Endothelial cell of umbilical vein (primary cell): ENCODE data around the gene RPS6KA1.

ENCODE experiments used
- CTCF ChIP-seq, 2 donors: IDR thresholded peaks; 1 replicate in 1 of 2; 2 replicates in 1 of 2; pipeline ENCODE4 v1.5.1; 2011; ENCODE audit warnings: low read length in 2 of 2, mild to moderate bottlenecking in 2 of 2, moderate library complexity in 2 of 2, control low read depth in 1 of 2, inconsistent platforms in 1 of 2, low read depth in 1 of 2; ENCODE audit not compliant: insufficient read depth in 1 of 2; ENCODE audit errors: extremely low read depth in 1 of 2
- EZH2 ChIP-seq: IDR thresholded peaks from 2 replicates; pipeline ENCODE4 v1.6.1; 2012; ENCODE audit warnings: borderline replicate concordance, low read depth, mild to moderate bottlenecking, moderate library complexity, low read length, inconsistent platforms; ENCODE audit not compliant: severe bottlenecking
- MAX ChIP-seq: IDR thresholded peaks from 2 replicates; pipeline ENCODE4 v1.6.1; 2011; ENCODE audit not compliant: insufficient read depth, insufficient read length
- POLR2A ChIP-seq: IDR thresholded peaks from 2 replicates; pipeline ENCODE4 v1.6.1; 2012; ENCODE audit warnings: low read depth, mild to moderate bottlenecking, control low read depth, low read length
- POLR2AphosphoS5 ChIP-seq: IDR thresholded peaks from 2 replicates; pipeline ENCODE4 v1.6.1; 2012; ENCODE audit warnings: low read depth, mild to moderate bottlenecking, control low read depth, low read length, moderate library complexity; ENCODE audit not compliant: insufficient read depth

- TF ChIP-seq POLR2AphosphoS5 (no peak), CTCF (IDR thresholded peaks at IDR 0.05; ENCODE audit: extremely low read depth in 1 of 2, insufficient read depth in 1 of 2, low read depth in 1 of 2, low read length in 2 of 2) (no peak), MAX (no peak), EZH2 (no peak), POLR2A (no peak)
These were observed 55.9 kb downstream of the RPS6KA1 start for GRCh38 chr1:26585471-26585870.
